ENCODE results near the gene UBE2G1. TPM values are rescaled to one million over a fixed set of nuclear protein-coding genes. Genes with fewer than 3 reads are reported as not detected.
A peak's percentile ranks its signal among the peaks of the same experiment; 100 is the strongest.

Gene UBE2G1
- total RNA-seq, 1 experiment from 2014 or later: 65.1 TPM

DNA sequence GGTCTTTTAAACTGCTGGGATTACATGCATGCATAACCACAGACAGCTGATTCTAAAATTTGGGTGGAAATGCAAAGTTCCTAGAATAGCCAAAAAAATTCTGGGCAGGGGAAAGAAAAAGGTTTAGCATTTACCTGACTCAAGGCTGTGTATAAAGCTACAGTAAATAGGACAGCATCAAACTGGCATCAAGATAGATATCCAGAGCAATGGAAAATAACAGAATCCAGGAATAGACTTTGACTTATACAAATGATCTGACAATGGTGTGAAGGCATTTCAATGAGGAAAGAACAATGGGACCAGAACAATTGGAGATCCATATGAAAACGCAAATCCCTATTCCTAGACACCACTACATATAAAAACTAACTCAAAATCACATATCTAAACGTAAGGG is 115.6 kb downstream of the UBE2G1 start:
- no peak for DNase-seq (ENCODE audit: unreplicated experiment)
- Mint-ChIP-seq H3K9me3 (ENCODE audit: unreplicated experiment) (no peaks in the 10 kb centered on the region), H3K36me3 (ENCODE audit: insufficient read depth, unreplicated experiment) (peaks cover 8% of the 10 kb centered on the region), H3K4me1 (ENCODE audit: insufficient read depth, unreplicated experiment) (peaks cover 37% of the 10 kb centered on the region), H3K4me3 (ENCODE audit: unreplicated experiment) (no peak overlapping the region), H3K27ac (ENCODE audit: low read depth, unreplicated experiment) (no peak overlapping the region), H3K27me3 (ENCODE audit: insufficient read depth, unreplicated experiment) (no peaks in the 10 kb centered on the region)
- intact Hi-C loops (cut with micrococcal nuclease): no loop called here
- POLR2A ChIA-PET: interaction anchor here (1.0 to 8.8 kb wide), 5 partner anchors 11 to 107 kb away, joined by 3 to 82 read pairs (median 13); partner anchors contain the start of genes ANKFY1 and CYB5D2
- CTCF ChIA-PET: interaction anchor here (0.7 to 4.6 kb wide), 8 partner anchors 9 to 156 kb away, joined by 3 to 28 read pairs (median 8); no protein-coding TSS in a partner anchor
- TF ChIP-seq, protein P1, sequence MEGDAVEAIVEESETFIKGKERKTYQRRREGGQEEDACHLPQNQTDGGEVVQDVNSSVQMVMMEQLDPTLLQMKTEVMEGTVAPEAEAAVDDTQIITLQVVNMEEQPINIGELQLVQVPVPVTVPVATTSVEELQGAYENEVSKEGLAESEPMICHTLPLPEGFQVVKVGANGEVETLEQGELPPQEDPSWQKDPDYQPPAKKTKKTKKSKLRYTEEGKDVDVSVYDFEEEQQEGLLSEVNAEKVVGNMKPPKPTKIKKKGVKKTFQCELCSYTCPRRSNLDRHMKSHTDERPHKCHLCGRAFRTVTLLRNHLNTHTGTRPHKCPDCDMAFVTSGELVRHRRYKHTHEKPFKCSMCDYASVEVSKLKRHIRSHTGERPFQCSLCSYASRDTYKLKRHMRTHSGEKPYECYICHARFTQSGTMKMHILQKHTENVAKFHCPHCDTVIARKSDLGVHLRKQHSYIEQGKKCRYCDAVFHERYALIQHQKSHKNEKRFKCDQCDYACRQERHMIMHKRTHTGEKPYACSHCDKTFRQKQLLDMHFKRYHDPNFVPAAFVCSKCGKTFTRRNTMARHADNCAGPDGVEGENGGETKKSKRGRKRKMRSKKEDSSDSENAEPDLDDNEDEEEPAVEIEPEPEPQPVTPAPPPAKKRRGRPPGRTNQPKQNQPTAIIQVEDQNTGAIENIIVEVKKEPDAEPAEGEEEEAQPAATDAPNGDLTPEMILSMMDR (IDR thresholded peaks at IDR 0.05; ENCODE audit: unreplicated experiment): no peak
- no TSS peak for BruUV-seq (replicated peaks)

DNA sequence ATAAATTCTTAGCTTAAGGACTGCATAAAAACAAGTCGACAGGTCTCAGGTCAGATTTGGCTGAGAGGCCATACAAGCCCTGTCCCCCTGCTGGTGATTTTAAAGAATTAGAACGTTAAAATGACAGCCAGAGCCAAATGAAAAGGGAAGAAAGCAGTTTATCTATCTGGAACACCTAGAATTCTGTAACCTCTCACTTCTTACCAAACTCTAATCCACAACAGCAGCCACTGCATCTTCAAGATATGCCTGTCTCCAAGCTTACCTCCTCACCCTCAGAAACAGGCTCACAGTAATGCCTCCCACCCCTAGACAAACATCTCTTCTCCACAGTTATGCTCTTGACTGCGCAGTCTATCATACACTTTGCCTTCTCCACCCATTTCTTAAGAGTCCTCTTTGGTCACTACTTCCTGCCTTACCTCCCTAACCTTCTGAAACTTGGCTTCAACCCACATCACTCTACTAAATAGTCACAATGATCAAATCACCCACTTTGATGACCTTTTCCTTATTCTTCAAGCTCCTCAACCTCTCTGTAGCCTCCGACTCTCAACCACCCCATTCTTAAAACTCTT is 116.9 kb downstream of the UBE2G1 start:
- intact Hi-C loops (cut with micrococcal nuclease): loop anchor here (1.0 kb wide), 1 partner anchor 34 kb away; no protein-coding TSS in a partner anchor
- ChIA-PET CTCF (interaction anchor here (0.6 to 4.6 kb wide), 19 partner anchors 10 to 357 kb away, joined by 3 to 28 read pairs (median 4); partner anchors contain the start of gene ANKFY1), POLR2A (interaction anchor here (0.7 to 8.8 kb wide), 10 partner anchors 10 to 145 kb away, joined by 3 to 82 read pairs (median 8); partner anchors contain the start of gene ANKFY1)
- BruUV-seq (replicated peaks): no TSS peak
- TF ChIP-seq, protein P1 (IDR thresholded peaks at IDR 0.05; ENCODE audit: unreplicated experiment): peak; percentile 44
- Mint-ChIP-seq H3K36me3 (ENCODE audit: insufficient read depth, unreplicated experiment) (peaks cover 7% of the 10 kb centered on the region), H3K27ac (ENCODE audit: low read depth, unreplicated experiment) (peak overlapping the region; percentile 14), H3K9me3 (ENCODE audit: unreplicated experiment) (no peaks in the 10 kb centered on the region), H3K4me3 (ENCODE audit: unreplicated experiment) (no peak overlapping the region), H3K4me1 (ENCODE audit: insufficient read depth, unreplicated experiment) (peaks cover 37% of the 10 kb centered on the region), H3K27me3 (ENCODE audit: insufficient read depth, unreplicated experiment) (no peaks in the 10 kb centered on the region)
- DNase-seq (ENCODE audit: unreplicated experiment): peak; percentile 59

DNA sequence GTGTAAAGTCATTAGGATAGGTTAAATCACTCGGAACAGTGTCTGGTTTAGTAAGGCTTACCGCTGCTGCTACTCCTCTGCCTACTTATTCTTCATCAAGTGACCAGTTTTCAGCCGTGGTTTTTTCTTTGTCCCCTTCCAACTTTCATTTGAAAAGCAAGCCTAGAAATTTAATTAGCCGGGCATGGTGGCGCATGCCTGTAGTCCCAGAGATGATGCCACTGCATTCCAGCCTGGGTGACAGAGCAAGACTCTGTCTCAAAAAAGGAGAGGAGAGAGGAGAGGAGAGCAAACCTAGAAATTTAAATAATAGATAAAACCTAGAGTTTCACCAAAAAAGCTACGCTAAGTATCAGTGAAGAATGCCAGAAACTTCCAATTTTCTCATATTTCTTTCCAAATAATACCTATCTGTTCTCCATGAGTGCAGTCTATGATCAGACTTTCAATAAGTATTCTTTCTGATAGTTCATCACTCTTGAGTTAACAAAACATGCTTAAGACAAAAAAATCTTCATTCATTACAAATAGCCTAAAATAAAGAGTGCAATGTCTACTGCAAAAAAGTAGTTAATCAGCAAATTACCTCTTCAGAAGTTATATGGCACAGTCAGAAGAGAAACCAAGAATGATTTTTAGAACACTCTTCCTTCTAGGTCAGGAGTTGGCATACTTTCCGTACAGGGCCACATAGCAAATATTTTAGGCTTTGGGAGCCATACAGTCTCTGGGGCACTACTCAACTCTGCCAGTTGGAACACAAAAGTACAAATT is 117.8 kb downstream of the UBE2G1 start:
- ChIA-PET CTCF (interaction anchor here (0.6 to 4.6 kb wide), 22 partner anchors 9 to 358 kb away, joined by 3 to 28 read pairs (median 6); partner anchors contain the start of gene ANKFY1), POLR2A (interaction anchor here (0.7 to 8.8 kb wide), 15 partner anchors 8 to 511 kb away, joined by 3 to 82 read pairs (median 6); partner anchors contain the start of genes ANKFY1, CYB5D2 and ZZEF1)
- Mint-ChIP-seq H3K4me3 (ENCODE audit: unreplicated experiment) (peak overlapping the region; percentile 12), H3K27ac (ENCODE audit: low read depth, unreplicated experiment) (peak overlapping the region; percentile 30), H3K4me1 (ENCODE audit: insufficient read depth, unreplicated experiment) (peaks cover 37% of the 10 kb centered on the region), H3K36me3 (ENCODE audit: insufficient read depth, unreplicated experiment) (peaks cover 7% of the 10 kb centered on the region), H3K27me3 (ENCODE audit: insufficient read depth, unreplicated experiment) (no peaks in the 10 kb centered on the region), H3K9me3 (ENCODE audit: unreplicated experiment) (no peaks in the 10 kb centered on the region)
- TF ChIP-seq, protein P1 (IDR thresholded peaks at IDR 0.05; ENCODE audit: unreplicated experiment): no peak
- intact Hi-C loops (cut with micrococcal nuclease): loop anchor here (1.0 kb wide), 1 partner anchor 33 kb away; no protein-coding TSS in a partner anchor
- no peak for DNase-seq (ENCODE audit: unreplicated experiment)
- BruUV-seq (replicated peaks): no TSS peak

DNA sequence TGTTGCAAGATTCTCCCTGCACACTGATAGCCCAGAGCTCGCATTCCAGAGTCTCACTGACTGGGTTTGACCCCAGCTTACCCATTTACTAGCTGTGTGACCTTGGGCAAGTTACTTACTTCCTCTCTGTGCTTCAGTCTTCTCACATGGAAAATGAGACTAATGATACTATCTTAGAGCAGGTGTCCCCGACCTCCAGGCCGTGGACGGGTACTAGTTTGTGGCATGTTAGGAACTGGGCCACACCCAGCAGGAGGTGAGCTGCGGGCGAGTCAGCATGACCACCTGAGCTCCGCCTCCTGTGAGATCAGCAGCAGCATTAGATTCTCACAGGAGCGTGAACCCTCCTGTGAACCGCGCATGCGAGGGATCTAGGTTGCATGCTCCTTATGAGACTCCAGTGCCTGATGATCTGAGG is 118.5 kb downstream of the UBE2G1 start:
- no TSS peak for BruUV-seq (replicated peaks)
- intact Hi-C loops (cut with micrococcal nuclease): no loop called here
- POLR2A ChIA-PET: interaction anchor here (1.0 to 8.8 kb wide), 9 partner anchors 9 to 105 kb away, joined by 3 to 82 read pairs (median 7); partner anchors contain the start of genes ANKFY1, CYB5D2 and ZZEF1
- TF ChIP-seq, protein P1 (IDR thresholded peaks at IDR 0.05; ENCODE audit: unreplicated experiment): no peak
- peak; percentile 71 for DNase-seq (ENCODE audit: unreplicated experiment)
- Mint-ChIP-seq H3K36me3 (ENCODE audit: insufficient read depth, unreplicated experiment) (peaks cover 10% of the 10 kb centered on the region), H3K9me3 (ENCODE audit: unreplicated experiment) (no peaks in the 10 kb centered on the region), H3K4me3 (ENCODE audit: unreplicated experiment) (peak overlapping the region; percentile 12), H3K27ac (ENCODE audit: low read depth, unreplicated experiment) (peak overlapping the region; percentile 30), H3K27me3 (ENCODE audit: insufficient read depth, unreplicated experiment) (no peaks in the 10 kb centered on the region), H3K4me1 (ENCODE audit: insufficient read depth, unreplicated experiment) (peaks cover 37% of the 10 kb centered on the region)
- CTCF ChIA-PET: interaction anchor here (0.6 to 4.6 kb wide), 12 partner anchors 8 to 197 kb away, joined by 3 to 25 read pairs (median 7); no protein-coding TSS in a partner anchor
